Endothelial cell (in vitro differentiated cells): ENCODE measurements around the gene TTPAL. TPM values are rescaled to one million over a fixed set of nuclear protein-coding genes. Genes with fewer than 3 reads are reported as not detected.

ENCODE experiments used
- DNase-seq: peaks from one replicate; pipeline ENCODE4 v3.0.0; 2021; ENCODE audit warnings: low spot score
- H3K27ac Mint-ChIP-seq: one replicate; pipeline ENCODE4 v1.8.0; 2021; ENCODE audit warnings: mixed read lengths, inconsistent platforms; ENCODE audit not compliant: unreplicated experiment
- H3K27me3 Mint-ChIP-seq: one replicate; pipeline ENCODE4 v1.8.0; 2021; ENCODE audit warnings: mild to moderate bottlenecking, moderate library complexity, mixed read lengths, inconsistent platforms; ENCODE audit not compliant: unreplicated experiment
- H3K36me3 Mint-ChIP-seq: one replicate; pipeline ENCODE4 v1.8.0; 2021; ENCODE audit warnings: mild to moderate bottlenecking, low read depth, mixed read lengths, inconsistent platforms; ENCODE audit not compliant: unreplicated experiment
- H3K4me1 Mint-ChIP-seq: one replicate; pipeline ENCODE4 v1.8.0; 2021; ENCODE audit warnings: mild to moderate bottlenecking, mixed read lengths, inconsistent platforms; ENCODE audit not compliant: unreplicated experiment
- H3K4me3 Mint-ChIP-seq: one replicate; pipeline ENCODE4 v1.8.0; 2021; ENCODE audit warnings: mild to moderate bottlenecking, mixed read lengths, inconsistent platforms; ENCODE audit not compliant: unreplicated experiment
- H3K9me3 Mint-ChIP-seq: one replicate; pipeline ENCODE4 v1.8.0; 2021; ENCODE audit warnings: mixed read lengths, inconsistent platforms; ENCODE audit not compliant: unreplicated experiment
- CTCF ChIP-seq: fragments of 200-600 bp; sonication (generic); IDR thresholded peaks from one replicate; pipeline ENCODE4 v1.5.0; 2021; ENCODE audit warnings: antibody characterized with exemption; ENCODE audit not compliant: unreplicated experiment
- total RNA-seq: library from RNA; stranded (reverse); fragmentation: NEBNext Ultra II Directional; extraction: Animal tissue kit (Norgen Biotek cat#: 25700); gene quantifications from one replicate; pipeline ENCODE4 v1.2.1, GENCODE V29; 2021; ENCODE audit not compliant: unreplicated experiment

Gene TTPAL
- total RNA-seq, 1 donor from 2014 or later, result 10.3 TPM

- Mint-ChIP-seq H3K9me3 (no peaks in the 10 kb centered on the region), H3K4me1 (no peaks in the 10 kb centered on the region), H3K36me3 (peaks cover 46% of the 10 kb centered on the region), H3K27me3 (peaks cover 2% of the 10 kb centered on the region), H3K27ac (no peak overlapping the region), H3K4me3 (no peak overlapping the region)
- no peak for TF ChIP-seq CTCF
- no peak for DNase-seq
Observed at GRCh38 chr20:44495802-44496481, 20.3 kb downstream of the TTPAL start.

- Mint-ChIP-seq H3K4me3 (no peak overlapping the region), H3K36me3 (peaks cover 44% of the 10 kb centered on the region), H3K27ac (no peak overlapping the region), H3K9me3 (no peaks in the 10 kb centered on the region), H3K27me3 (peaks cover 2% of the 10 kb centered on the region), H3K4me1 (no peaks in the 10 kb centered on the region)
- TF ChIP-seq CTCF, result no peak
- DNase-seq, result no peak
Observed at GRCh38 chr20:44496976-44497375, 21.3 kb downstream of the TTPAL start.

- Mint-ChIP-seq H3K36me3 (peaks cover 46% of the 10 kb centered on the region), H3K9me3 (no peaks in the 10 kb centered on the region), H3K4me1 (no peaks in the 10 kb centered on the region), H3K27ac (no peak overlapping the region), H3K27me3 (peaks cover 2% of the 10 kb centered on the region), H3K4me3 (no peak overlapping the region)
- no peak for TF ChIP-seq CTCF
- no peak for DNase-seq
Observed at GRCh38 chr20:44497761-44498160, 22.1 kb downstream of the TTPAL start.

- H3K4me3 Mint-ChIP-seq, result no peak overlapping the region
- TF ChIP-seq CTCF, result no peak
- no peak for DNase-seq
- H3K9me3 Mint-ChIP-seq, result no peaks in the 10 kb centered on the region
- H3K27ac Mint-ChIP-seq, result no peak overlapping the region
- peaks cover 40% of the 10 kb centered on the region for H3K36me3 Mint-ChIP-seq
- no peaks in the 10 kb centered on the region for H3K4me1 Mint-ChIP-seq
- H3K27me3 Mint-ChIP-seq, result no peaks in the 10 kb centered on the region
Observed at GRCh38 chr20:44500221-44500620, 24.5 kb downstream of the TTPAL start.

- Mint-ChIP-seq H3K9me3 (no peaks in the 10 kb centered on the region), H3K27ac (no peak overlapping the region), H3K27me3 (no peaks in the 10 kb centered on the region), H3K36me3 (peaks cover 32% of the 10 kb centered on the region), H3K4me1 (no peaks in the 10 kb centered on the region), H3K4me3 (no peak overlapping the region)
- no peak for DNase-seq
- no peak for TF ChIP-seq CTCF
Observed at GRCh38 chr20:44501448-44501847, 25.8 kb downstream of the TTPAL start.
